ENCODE results near the gene DNAL4.
A peak's percentile ranks its signal among the peaks of the same experiment; 100 is the strongest.

DNAL4 gene

DNA sequence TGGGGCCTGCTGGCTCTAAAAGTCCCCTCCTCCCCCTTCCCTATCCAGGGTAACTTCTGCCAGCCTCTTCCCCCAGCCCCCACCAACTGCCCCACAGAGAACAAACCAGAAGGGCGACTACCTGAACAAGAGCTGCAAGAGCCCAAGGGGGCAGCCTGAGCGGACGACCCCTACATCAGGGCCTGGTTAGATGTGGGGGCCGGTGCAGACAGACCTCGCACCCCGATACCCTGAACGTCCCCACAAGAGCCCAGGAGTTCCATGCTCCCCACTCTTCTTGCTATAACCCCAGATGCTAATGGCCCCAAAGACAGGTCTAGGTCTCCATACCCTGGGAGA lies 58.8 kb downstream of the DNAL4 start:
- Histone ChIP-seq H3K9ac (ENCODE audit: low read length) (no peak overlapping the region), H3K27ac (ENCODE audit: low read length) (no peak overlapping the region), H4K20me1 (ENCODE audit: insufficient read depth, low read length) (peaks cover 10% of the 10 kb centered on the region; the same call in 1 of the 2 replicates), H3K79me2 (ENCODE audit: low read length) (no peaks in the 10 kb centered on the region), H3K27me3 (ENCODE audit: low read depth, low read length) (no peaks in the 10 kb centered on the region), H3K4me1 (ENCODE audit: low read length) (no peaks in the 10 kb centered on the region), H3K4me2 (ENCODE audit: low read length) (no peak overlapping the region), H3K9me3 (ENCODE audit: insufficient read depth, low read length) (no peaks in the 10 kb centered on the region), H3K36me3 (replicated peaks; ENCODE audit: low read depth, low read length) (peaks cover 85% of the 10 kb centered on the region), H3K4me3 (ENCODE audit: low read length) (no peak overlapping the region), H2AFZ (ENCODE audit: low read depth, low read length) (no peak overlapping the region)
- TF ChIP-seq EZH2phosphoT487 (IDR thresholded peaks at IDR 0.05; ENCODE audit: low read depth) (no peak), CTCF (IDR thresholded peaks at IDR 0.05; ENCODE audit: low read depth, low read length) (no peak)

GRCh38 chr22:38734421-38735100 lies 59.4 kb downstream of the DNAL4 start:
- no peaks in the 10 kb centered on the region for H3K9me3 ChIP-seq (ENCODE audit: insufficient read depth, low read length)
- H3K4me3 ChIP-seq (ENCODE audit: low read length) = no peak overlapping the region
- H3K36me3 ChIP-seq (replicated peaks; ENCODE audit: low read depth, low read length) = peaks cover 85% of the 10 kb centered on the region
- no peak overlapping the region for H3K4me2 ChIP-seq (ENCODE audit: low read length)
- TF ChIP-seq EZH2phosphoT487 (IDR thresholded peaks at IDR 0.05; ENCODE audit: low read depth) = no peak
- no peak for TF ChIP-seq CTCF (IDR thresholded peaks at IDR 0.05; ENCODE audit: low read depth, low read length)
- H3K79me2 ChIP-seq (ENCODE audit: low read length) = no peaks in the 10 kb centered on the region
- H3K4me1 ChIP-seq (ENCODE audit: low read length) = no peaks in the 10 kb centered on the region
- no peak overlapping the region for H3K27ac ChIP-seq (ENCODE audit: low read length)
- H4K20me1 ChIP-seq (ENCODE audit: insufficient read depth, low read length) = peaks cover 10% of the 10 kb centered on the region; the same call in 1 of the 2 replicates
- no peaks in the 10 kb centered on the region for H3K27me3 ChIP-seq (ENCODE audit: low read depth, low read length)
- no peak overlapping the region for H3K9ac ChIP-seq (ENCODE audit: low read length)
- H2AFZ ChIP-seq (ENCODE audit: low read depth, low read length) = no peak overlapping the region

DNA sequence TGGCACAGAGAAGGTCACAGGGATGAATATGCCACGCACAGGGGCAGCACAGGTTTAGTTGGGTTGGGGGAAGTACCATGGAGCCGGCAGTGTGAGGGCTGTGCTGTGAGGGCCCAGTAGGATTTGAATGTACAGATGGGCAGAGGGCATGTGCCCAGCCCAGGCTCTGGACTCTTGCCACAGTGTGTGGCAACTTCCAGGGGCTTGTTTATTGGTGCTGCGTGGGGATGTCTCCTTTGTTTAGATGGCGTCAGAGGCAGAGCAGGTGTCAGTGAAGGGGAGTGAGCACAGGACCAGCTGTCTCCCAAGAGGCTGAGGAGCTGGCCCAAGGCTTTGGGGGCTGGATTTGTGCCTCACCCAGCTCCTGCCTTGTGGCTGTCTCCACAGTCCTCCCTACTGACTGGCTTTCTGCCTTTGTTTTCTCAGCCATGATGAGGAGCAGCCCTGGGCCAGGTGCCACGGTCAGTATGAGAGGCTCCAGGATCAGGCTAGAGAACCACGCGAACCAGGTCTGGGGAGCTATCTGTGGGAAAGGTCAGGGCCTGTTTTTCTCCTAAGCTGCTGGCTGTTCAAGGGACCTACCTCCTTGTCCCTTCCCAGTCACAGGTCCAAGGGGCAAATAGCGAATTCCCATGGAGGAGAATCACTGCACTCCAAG lies 60.1 kb downstream of the DNAL4 start:
- Histone ChIP-seq H3K4me2 (ENCODE audit: low read length) (no peak overlapping the region), H3K4me1 (ENCODE audit: low read length) (no peaks in the 10 kb centered on the region), H3K9me3 (ENCODE audit: insufficient read depth, low read length) (no peaks in the 10 kb centered on the region), H3K27me3 (ENCODE audit: low read depth, low read length) (no peaks in the 10 kb centered on the region), H3K4me3 (ENCODE audit: low read length) (no peak overlapping the region), H2AFZ (ENCODE audit: low read depth, low read length) (no peak overlapping the region), H3K27ac (ENCODE audit: low read length) (no peak overlapping the region), H3K36me3 (replicated peaks; ENCODE audit: low read depth, low read length) (peaks cover 85% of the 10 kb centered on the region), H3K9ac (ENCODE audit: low read length) (no peak overlapping the region), H3K79me2 (ENCODE audit: low read length) (no peaks in the 10 kb centered on the region), H4K20me1 (ENCODE audit: insufficient read depth, low read length) (peaks cover 10% of the 10 kb centered on the region; the same call in 1 of the 2 replicates)
- no peak for TF ChIP-seq EZH2phosphoT487 (IDR thresholded peaks at IDR 0.05; ENCODE audit: low read depth)
- TF ChIP-seq CTCF (IDR thresholded peaks at IDR 0.05; ENCODE audit: low read depth, low read length) = no peak

- H3K36me3 ChIP-seq (replicated peaks; ENCODE audit: low read depth, low read length) = peaks cover 86% of the 10 kb centered on the region
- TF ChIP-seq CTCF (IDR thresholded peaks at IDR 0.05; ENCODE audit: low read depth, low read length) (peak; percentile 73), EZH2phosphoT487 (IDR thresholded peaks at IDR 0.05; ENCODE audit: low read depth) (no peak)
- no peak overlapping the region for H2AFZ ChIP-seq (ENCODE audit: low read depth, low read length)
- H4K20me1 ChIP-seq (ENCODE audit: insufficient read depth, low read length) = peaks cover 10% of the 10 kb centered on the region; the same call in 1 of the 2 replicates
- H3K4me1 ChIP-seq (ENCODE audit: low read length) = no peaks in the 10 kb centered on the region
- no peaks in the 10 kb centered on the region for H3K79me2 ChIP-seq (ENCODE audit: low read length)
- H3K27me3 ChIP-seq (ENCODE audit: low read depth, low read length) = no peaks in the 10 kb centered on the region
- H3K4me2 ChIP-seq (ENCODE audit: low read length) = no peak overlapping the region
- no peak overlapping the region for H3K27ac ChIP-seq (ENCODE audit: low read length)
- no peak overlapping the region for H3K4me3 ChIP-seq (ENCODE audit: low read length)
- no peak overlapping the region for H3K9ac ChIP-seq (ENCODE audit: low read length)
- H3K9me3 ChIP-seq (ENCODE audit: insufficient read depth, low read length) = no peaks in the 10 kb centered on the region
Observed at GRCh38 chr22:38733329-38733723, 60.6 kb downstream of the DNAL4 start.

All from OCI-LY3 (cell line).